ENCODE measurements around the gene APOBEC3B.
A peak's percentile ranks its signal among the peaks of the same experiment; 100 is the strongest.
"Not testable (repeated sequence)": the region's sequence is repeated elsewhere in the genome, so short reads cannot be mapped to it uniquely, and the experiment has no call there.

APOBEC3B gene

GRCh38 chr22:39039306-39040126 lies 57.4 kb downstream of the APOBEC3B start:
- no peak for DNase-seq

- not testable (repeated sequence) for DNase-seq
Observed at GRCh38 chr22:39040155-39040537, 58.0 kb downstream of the APOBEC3B start.

- peak; percentile 48 for DNase-seq
Observed at GRCh38 chr22:39040538-39041296, 58.6 kb downstream of the APOBEC3B start, which contains the start of gene APOBEC3F. APOBEC3F (plus strand) TSS chr22:39040864; CDS start chr22:39040961, 97 bp downstream.

GRCh38 chr22:39041908-39042307 lies 59.8 kb downstream of the APOBEC3B start:
- no peak for DNase-seq
